B cell (primary cell): ENCODE data around the gene NOTUM. TPM values are rescaled to one million over a fixed set of nuclear protein-coding genes. Genes with fewer than 3 reads are reported as not detected.

Experiments
- ATAC-seq: fragments of 200-7000 bp; cut with Tn5 transposase; one replicate; pipeline ENCODE4 v1.10.0; 2021; ENCODE audit warnings: low read depth, mild to moderate bottlenecking, moderate number of reproducible peaks, moderate library complexity
- CTCF ChIA-PET: fragments of 350-600 bp; sonication (Branson Sonifier 250); formaldehyde crosslinking; loops from one replicate; lab custom pipeline; 2021; ENCODE audit warnings: antibody characterized with exemption, inconsistent platforms; lab: Charles Lee
- POLR2A ChIA-PET: fragments of 350-600 bp; sonication (Branson Sonifier 250); formaldehyde crosslinking; loops from one replicate; lab custom pipeline; 2021; ENCODE audit warnings: antibody characterized with exemption; lab: Charles Lee
- DNase-seq: peaks from one replicate; pipeline ENCODE4 v3.0.0; 2013
- H2AFZ ChIP-seq: 2 replicates; pipeline ENCODE4 v1.6.1; 2012; ENCODE audit warnings: mild to moderate bottlenecking, low read depth, low read length; ENCODE audit not compliant: insufficient read depth, poor library complexity, severe bottlenecking
- H3K27ac ChIP-seq, 2 donors: 1 replicate in 1 of 2; 2 replicates in 1 of 2; pipeline ENCODE4 v1.5.1; 2012 to 2013; ENCODE audit warnings: low read length in 2 of 2, mild to moderate bottlenecking in 2 of 2, moderate library complexity in 1 of 2
- H3K27me3 ChIP-seq, 4 experiments: fragments of 200-600 bp in 1 of 4; sonication (generic) in 1 of 4; replicated peaks in 1 of 4; 1 replicate in 2 of 4; 2 replicates in 2 of 4; pipeline versions ENCODE4 v1.6.1 to v1.7.0; 2013 to 2016; ENCODE audit warnings: low read length in 3 of 4, mild to moderate bottlenecking in 2 of 4, mixed read lengths in 1 of 4, moderate library complexity in 1 of 4; ENCODE audit not compliant: insufficient read depth in 4 of 4, control insufficient read depth in 3 of 4; ENCODE audit errors: control extremely low read depth in 1 of 4
- H3K36me3 ChIP-seq, 2 experiments: replicated peaks in 1 of 2; 1 replicate in 1 of 2; 2 replicates in 1 of 2; pipeline versions ENCODE4 v1.6.1 to v1.7.1; 2013; ENCODE audit warnings: low read length in 1 of 2; ENCODE audit not compliant: insufficient read depth in 2 of 2, control insufficient read depth in 1 of 2; ENCODE audit errors: control extremely low read depth in 1 of 2, extremely low read depth in 1 of 2
- H3K4me1 ChIP-seq, 2 donors: fragments of 200-600 bp in 1 of 2; sonication (generic) in 1 of 2; 1 replicate in 1 of 2; 2 replicates in 1 of 2; pipeline versions ENCODE4 v1.5.1 to v1.6.1; 2013 to 2017; ENCODE audit warnings: low read length in 2 of 2; ENCODE audit not compliant: control insufficient read depth in 2 of 2, insufficient read depth in 2 of 2
- H3K4me2 ChIP-seq: replicated peaks from 2 replicates; pipeline ENCODE3; 2012; ENCODE audit warnings: mild to moderate bottlenecking, low read depth, low read length; ENCODE audit not compliant: poor library complexity, severe bottlenecking
- H3K4me3 ChIP-seq, 5 experiments: fragments of 200-600 bp in 1 of 5; sonication (generic) in 1 of 5; 1 replicate in 3 of 5; 2 replicates in 2 of 5; pipeline versions ENCODE4 v1.5.1 to v1.7.0; 2011 to 2016; ENCODE audit warnings: low read length in 4 of 5, mild to moderate bottlenecking in 4 of 5, low read depth in 2 of 5, control low read depth in 1 of 5, moderate library complexity in 1 of 5; ENCODE audit not compliant: insufficient read depth in 1 of 5; ENCODE audit errors: control extremely low read depth in 1 of 5, extremely low read depth in 1 of 5
- H3K79me2 ChIP-seq: fragments of 200-600 bp; sonication (generic); one replicate; pipeline ENCODE4 v1.6.0; 2016; ENCODE audit warnings: low read length; ENCODE audit not compliant: control insufficient read depth, insufficient read depth
- H3K9ac ChIP-seq: fragments of 200-600 bp; sonication (generic); 2 replicates; pipeline ENCODE4 v1.6.1; 2017; ENCODE audit warnings: mild to moderate bottlenecking, low read length, moderate library complexity
- H3K9me3 ChIP-seq, 3 donors: one replicate each; pipeline versions ENCODE4 v1.6.1 to v1.7.1; 2013; ENCODE audit warnings: low read length in 2 of 3; ENCODE audit not compliant: control insufficient read depth in 2 of 3, insufficient read depth in 1 of 3; ENCODE audit errors: control extremely low read depth in 1 of 3
- H4K20me1 ChIP-seq: 2 replicates; pipeline ENCODE4 v1.6.0; 2012; ENCODE audit warnings: mild to moderate bottlenecking, low read length; ENCODE audit not compliant: insufficient read depth, control insufficient read depth, poor library complexity, severe bottlenecking
- H3K27ac Mint-ChIP-seq: one replicate; pipeline ENCODE4 v1.8.0; 2021; ENCODE audit warnings: mixed read lengths
- H3K27me3 Mint-ChIP-seq: one replicate; pipeline ENCODE4 v1.8.0; 2021; ENCODE audit warnings: mixed read lengths
- H3K4me1 Mint-ChIP-seq: one replicate; pipeline ENCODE4 v1.8.0; 2021; ENCODE audit warnings: mixed read lengths
- H3K4me3 Mint-ChIP-seq: one replicate; pipeline ENCODE4 v1.8.0; 2021; ENCODE audit warnings: mixed read lengths
- H3K9me3 Mint-ChIP-seq: one replicate; pipeline ENCODE4 v1.8.0; 2022; ENCODE audit warnings: mixed read lengths; ENCODE audit not compliant: insufficient read depth
- EZH2 ChIP-seq: IDR thresholded peaks from 2 replicates; pipeline ENCODE4 v1.6.1; 2012; ENCODE audit warnings: borderline replicate concordance, low read depth, mild to moderate bottlenecking, moderate library complexity, low read length; ENCODE audit not compliant: insufficient read depth, poor library complexity, severe bottlenecking
- WGBS: methylation state at CpG from one replicate; pipeline ENCODE4 v1.1.5; 2013; ENCODE audit warnings: missing lambda C conversion rate; ENCODE audit not compliant: insufficient coverage; 5-methylcytosine and 5-hydroxymethylcytosine counted together
- intact Hi-C: fragments of 100-400 bp; cut with micrococcal nuclease; formaldehyde crosslinking; loops from one replicate; pipeline ENCODE4 v1.10.0; 2022
- polyA plus RNA-seq: library from polyadenylated mRNA; depleted of rRNA; stranded (reverse); fragments of >200 nt; gene quantifications from 2 replicates; pipeline ENCODE4 v1.2.3, GENCODE V29; 2012
- total RNA-seq, 2 donors: library from RNA; stranded (reverse); fragments of 120-200 nt in 1 of 2; gene quantifications; 1 replicate in 1 of 2; 2 replicates in 1 of 2; pipeline versions ENCODE4 v1.2.3 to v1.2.4, GENCODE V29; 2013 to 2022
- TF ChIP-seq, protein P1 (sequence below): fragments of 200-600 bp; IDR thresholded peaks from one replicate; pipeline ENCODE4 v1.8.0; 2022; ENCODE audit warnings: antibody characterized with exemption, mild to moderate bottlenecking

Gene NOTUM
- total and polyA plus RNA-seq, 2 donors (not counting 1 experiment from before 2014, with no cell fraction given) = not detected

DNA sequence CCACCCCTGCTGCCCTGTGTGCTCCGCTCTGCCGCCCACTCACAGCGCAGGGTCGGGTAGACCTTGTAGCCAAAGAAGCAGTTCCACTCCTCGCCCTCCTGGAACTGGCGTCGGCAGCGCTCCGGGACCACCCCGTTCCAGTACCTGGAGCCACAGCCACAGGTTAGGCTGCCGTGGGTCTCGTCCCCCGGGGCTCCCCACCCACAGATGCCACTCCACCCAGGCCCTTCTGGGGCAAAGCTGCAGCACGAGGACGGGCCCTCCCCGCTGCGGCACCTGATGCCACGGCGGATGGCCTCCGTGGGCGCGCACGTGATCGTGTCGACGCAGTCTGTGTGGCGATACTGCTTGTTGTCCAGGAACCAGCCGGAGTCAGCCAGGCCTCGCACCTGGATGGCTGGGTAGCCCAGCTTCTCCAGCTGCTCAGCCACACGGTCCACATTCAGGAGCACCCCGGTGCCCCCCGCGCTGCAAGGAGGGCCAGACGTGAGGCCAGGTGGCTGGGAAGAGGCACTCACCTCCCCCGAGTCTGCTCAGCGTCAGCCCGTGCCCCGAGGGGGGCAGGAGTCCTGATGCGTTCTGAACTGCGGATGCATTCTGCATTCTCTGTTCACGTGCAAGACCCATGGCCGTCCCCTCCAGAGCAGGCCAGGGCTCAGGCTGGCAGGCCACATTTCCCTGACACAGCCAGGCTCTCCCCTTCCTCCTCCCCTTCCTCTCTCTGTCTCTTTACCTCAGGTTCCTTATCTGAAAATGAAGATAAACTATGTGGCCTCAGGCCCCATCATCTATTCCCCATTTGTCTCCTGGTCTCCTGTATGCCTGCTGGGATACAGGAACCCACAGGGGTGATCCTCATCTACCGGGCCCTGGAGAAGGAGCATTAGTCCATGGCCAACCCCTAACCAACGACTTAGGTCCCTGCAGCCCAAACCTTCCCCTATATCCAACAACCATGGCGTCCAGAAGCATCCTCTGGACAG, 4.1 kb downstream of the NOTUM start:
- H4K20me1 ChIP-seq = no peaks in the 10 kb centered on the region
- no peak overlapping the region for H3K4me2 ChIP-seq
- TF ChIP-seq, protein P1, sequence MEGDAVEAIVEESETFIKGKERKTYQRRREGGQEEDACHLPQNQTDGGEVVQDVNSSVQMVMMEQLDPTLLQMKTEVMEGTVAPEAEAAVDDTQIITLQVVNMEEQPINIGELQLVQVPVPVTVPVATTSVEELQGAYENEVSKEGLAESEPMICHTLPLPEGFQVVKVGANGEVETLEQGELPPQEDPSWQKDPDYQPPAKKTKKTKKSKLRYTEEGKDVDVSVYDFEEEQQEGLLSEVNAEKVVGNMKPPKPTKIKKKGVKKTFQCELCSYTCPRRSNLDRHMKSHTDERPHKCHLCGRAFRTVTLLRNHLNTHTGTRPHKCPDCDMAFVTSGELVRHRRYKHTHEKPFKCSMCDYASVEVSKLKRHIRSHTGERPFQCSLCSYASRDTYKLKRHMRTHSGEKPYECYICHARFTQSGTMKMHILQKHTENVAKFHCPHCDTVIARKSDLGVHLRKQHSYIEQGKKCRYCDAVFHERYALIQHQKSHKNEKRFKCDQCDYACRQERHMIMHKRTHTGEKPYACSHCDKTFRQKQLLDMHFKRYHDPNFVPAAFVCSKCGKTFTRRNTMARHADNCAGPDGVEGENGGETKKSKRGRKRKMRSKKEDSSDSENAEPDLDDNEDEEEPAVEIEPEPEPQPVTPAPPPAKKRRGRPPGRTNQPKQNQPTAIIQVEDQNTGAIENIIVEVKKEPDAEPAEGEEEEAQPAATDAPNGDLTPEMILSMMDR = no peak
- no peak for TF ChIP-seq EZH2
- no peak overlapping the region for H3K4me3 ChIP-seq
- H3K79me2 ChIP-seq = no peaks in the 10 kb centered on the region
- DNase-seq (peak; percentile 8), ATAC-seq (no peak)
- H3K36me3 ChIP-seq = no peaks in the 10 kb centered on the region
- no peak overlapping the region for H3K27ac ChIP-seq
- intact Hi-C loops = no loop called here
- CTCF ChIA-PET = no interaction called here
- no peaks in the 10 kb centered on the region for H3K9me3 Mint-ChIP-seq
- peaks cover 15% of the 10 kb centered on the region for H3K27me3 Mint-ChIP-seq
- no peak overlapping the region for H3K4me3 Mint-ChIP-seq
- no peak overlapping the region for H3K9ac ChIP-seq
- peaks cover 1% of the 10 kb centered on the region for H3K4me1 Mint-ChIP-seq
- H3K9me3 ChIP-seq = peaks cover 0 to 10% (median 0%) of the 10 kb centered on the region in 3 donors
- H3K27me3 ChIP-seq = peaks cover 0 to 55% (median 26%) of the 10 kb centered on the region in 4 experiments
- peaks cover 15 to 16% of the 10 kb centered on the region in 2 donors for H3K4me1 ChIP-seq
- POLR2A ChIA-PET = no interaction called here
- no peak overlapping the region for H3K27ac Mint-ChIP-seq
- H2AFZ ChIP-seq = no peak overlapping the region
- 90% methylated on average over 45 of the region's 45 CpGs for WGBS
